Measurements from ENCODE around the gene MAN2A2.
"Not testable (repeated sequence)": the region's sequence is repeated elsewhere in the genome, so short reads cannot be mapped to it uniquely, and the experiment has no call there.

Gene MAN2A2

GRCh38 chr15:90871716-90872485 is 31.2 kb upstream of the MAN2A2 start:
- no peak for DNase-seq (ENCODE audit: low read depth)

GRCh38 chr15:90872486-90873184 is 30.5 kb upstream of the MAN2A2 start:
- DNase-seq (ENCODE audit: low read depth): no peak

- no peak for DNase-seq (ENCODE audit: low read depth)
Observed at GRCh38 chr15:90873488-90873997, 29.6 kb upstream of the MAN2A2 start.

GRCh38 chr15:90873998-90874605 is 29.0 kb upstream of the MAN2A2 start:
- DNase-seq (ENCODE audit: low read depth): no peak

- DNase-seq (ENCODE audit: low read depth): not testable (repeated sequence)
Observed at GRCh38 chr15:90874986-90875385, 28.1 kb upstream of the MAN2A2 start.

GRCh38 chr15:90875549-90875981 is 27.5 kb upstream of the MAN2A2 start:
- no peak for DNase-seq (ENCODE audit: low read depth)

- DNase-seq (ENCODE audit: low read depth): no peak
Observed at GRCh38 chr15:90876046-90876445, 27.1 kb upstream of the MAN2A2 start.

GRCh38 chr15:90876512-90877170 is 26.5 kb upstream of the MAN2A2 start:
- no peak for DNase-seq (ENCODE audit: low read depth)

GRCh38 chr15:90877315-90877714 is 25.8 kb upstream of the MAN2A2 start:
- no peak for DNase-seq (ENCODE audit: low read depth)

GRCh38 chr15:90877996-90878395 is 25.1 kb upstream of the MAN2A2 start:
- no peak for DNase-seq (ENCODE audit: low read depth)

GRCh38 chr15:90878660-90879059 is 24.4 kb upstream of the MAN2A2 start:
- DNase-seq (ENCODE audit: low read depth): no peak

GRCh38 chr15:90879730-90880366 is 23.3 kb upstream of the MAN2A2 start:
- DNase-seq (ENCODE audit: low read depth): no peak

GRCh38 chr15:90880381-90881145 is 22.5 kb upstream of the MAN2A2 start:
- no peak for DNase-seq (ENCODE audit: low read depth)

GRCh38 chr15:90881181-90881977 is 21.7 kb upstream of the MAN2A2 start:
- DNase-seq (ENCODE audit: low read depth): no peak

GRCh38 chr15:90881978-90882721 is 21.0 kb upstream of the MAN2A2 start:
- no peak for DNase-seq (ENCODE audit: low read depth)

- no peak for DNase-seq (ENCODE audit: low read depth)
Observed at GRCh38 chr15:90882781-90883525, 20.1 kb upstream of the MAN2A2 start.

- no peak for DNase-seq (ENCODE audit: low read depth)
Observed at GRCh38 chr15:90883526-90883975, 19.6 kb upstream of the MAN2A2 start.

GRCh38 chr15:90883976-90884718 is 19.0 kb upstream of the MAN2A2 start, which contains the start of gene FES:
Gene FES, plus strand, starts transcription at chr15:90884504. Its CDS starts 542 bp downstream, at chr15:90885046.
- peak; percentile 83 for DNase-seq (ENCODE audit: low read depth)
